HG02571 (cell line): ENCODE data around the gene DBT.
"Not testable (repeated sequence)": the region's sequence is repeated elsewhere in the genome, so short reads cannot be mapped to it uniquely, and the experiment has no call there.

Source experiments
- ATAC-seq: cut with Tn5 transposase; IDR thresholded peaks from one replicate; pipeline ENCODE4 v1.9.1; 2021; ENCODE audit warnings: mild to moderate bottlenecking, moderate library complexity; ENCODE audit not compliant: unreplicated experiment

DBT gene

GRCh38 chr1:100252901-100253300 is 3.3 kb upstream of the DBT start:
- no peak for ATAC-seq

- ATAC-seq, result no peak
Observed at GRCh38 chr1:100250807-100251206, 1.2 kb upstream of the DBT start.

GRCh38 chr1:100250264-100250663 is 630 bp upstream of the DBT start:
- no peak for ATAC-seq

- no peak for ATAC-seq
Observed at GRCh38 chr1:100249155-100249536, 488 bp downstream of the DBT start.

GRCh38 chr1:100246738-100247137 is 2.9 kb downstream of the DBT start:
- no peak for ATAC-seq

GRCh38 chr1:100240631-100241030 is 9.0 kb downstream of the DBT start:
- ATAC-seq, result no peak

- ATAC-seq, result no peak
Observed at GRCh38 chr1:100239961-100240360, 9.7 kb downstream of the DBT start.

- ATAC-seq, result no peak
Observed at GRCh38 chr1:100237091-100237490, 12.5 kb downstream of the DBT start.

- no peak for ATAC-seq
Observed at GRCh38 chr1:100234432-100234831, 15.2 kb downstream of the DBT start.

GRCh38 chr1:100233566-100233965 is 16.1 kb downstream of the DBT start:
- ATAC-seq, result not testable (repeated sequence)

- no peak for ATAC-seq
Observed at GRCh38 chr1:100232156-100232555, 17.5 kb downstream of the DBT start.

GRCh38 chr1:100231721-100232120 is 17.9 kb downstream of the DBT start:
- ATAC-seq, result no peak

- no peak for ATAC-seq
Observed at GRCh38 chr1:100230765-100231164, 18.9 kb downstream of the DBT start.

GRCh38 chr1:100229681-100230443 is 19.8 kb downstream of the DBT start:
- no peak for ATAC-seq

GRCh38 chr1:100222428-100222827 is 27.2 kb downstream of the DBT start:
- ATAC-seq, result no peak

- no peak for ATAC-seq
Observed at GRCh38 chr1:100219883-100220282, 29.8 kb downstream of the DBT start.

- ATAC-seq, result no peak
Observed at GRCh38 chr1:100219457-100219856, 30.2 kb downstream of the DBT start.

- ATAC-seq, result no peak
Observed at GRCh38 chr1:100217834-100218233, 31.8 kb downstream of the DBT start.

- no peak for ATAC-seq
Observed at GRCh38 chr1:100215101-100215500, 34.5 kb downstream of the DBT start.

- no peak for ATAC-seq
Observed at GRCh38 chr1:100213141-100213540, 36.5 kb downstream of the DBT start.

GRCh38 chr1:100206301-100206700 is 43.3 kb downstream of the DBT start:
- no peak for ATAC-seq

- ATAC-seq, result not testable (repeated sequence)
Observed at GRCh38 chr1:100205593-100205992, 44.0 kb downstream of the DBT start.

GRCh38 chr1:100205103-100205502 is 44.5 kb downstream of the DBT start:
- not testable (repeated sequence) for ATAC-seq
